Motor neuron (in vitro differentiated cells): Measurements from ENCODE around the gene JUND. TPM values are rescaled to one million over a fixed set of nuclear protein-coding genes. Genes with fewer than 3 reads are reported as not detected.

Source experiments
- ATAC-seq, 8 experiments: fragments of 200-7000 bp; cut with Tn5 transposase; replicated peaks in 6 of 8; 2 replicates each; pipeline ENCODE4 v1.8.0; 2021; ENCODE audit warnings: mild to moderate bottlenecking in 8 of 8, moderate library complexity in 8 of 8
- H3K27ac ChIP-seq, 2 donors: fragments of 250-450 bp; sonication (Bioruptor Pico); 2 replicates each; pipeline ENCODE4 v1.9.0; 2021; ENCODE audit warnings: antibody characterized with exemption in 2 of 2, mild to moderate bottlenecking in 2 of 2, moderate library complexity in 1 of 2
- H3K4me1 ChIP-seq, 2 donors: fragments of 250-450 bp; sonication (Bioruptor Pico); replicated peaks in 1 of 2; 2 replicates each; pipeline ENCODE4 v1.6.1; 2021; ENCODE audit warnings: antibody characterized with exemption in 2 of 2, mild to moderate bottlenecking in 2 of 2, moderate library complexity in 1 of 2
- H3K4me3 ChIP-seq, 5 donors: fragments of 250-450 bp; sonication (Bioruptor Pico); 2 replicates each; pipeline ENCODE4 v1.9.0; 2021; ENCODE audit warnings: antibody characterized with exemption in 5 of 5, mild to moderate bottlenecking in 5 of 5, moderate library complexity in 4 of 5
- WGBS, 10 experiments: fragments of 450-650 bp; shearing (Covaris generic); methylation state at CpG; one replicate each; pipeline ENCODE4 v1.0.0; 2022; 5-methylcytosine and 5-hydroxymethylcytosine counted together
- in situ Hi-C, 9 experiments: fragments of 400-800 bp; cut with MboI; loops; one replicate each; pipeline ENCODE4 v1.15.0; 2021; ENCODE audit warnings: low sequenced_read_pairs in 9 of 9, low pct_unique_long_range_greater_than_20kb in 2 of 9; ENCODE audit not compliant: unreplicated experiment in 9 of 9
- total RNA-seq, 8 experiments: library from RNA; unstranded; fragments of 300-600 nt; gene quantifications; 2 replicates each; pipeline versions ENCODE4 v1.2.3 to v1.2.4, GENCODE V29; 2022

The JUND gene
- total RNA-seq, 8 experiments from 2014 or later, result 37.8 to 197 (median 98.2) TPM

- ATAC-seq, result no peak
- WGBS, 10 experiments, result 40 to 88% (median 55%) methylated on average over 1 to 2 of the region's 4 CpGs; no CpG with 5 or more reads in 5 of the 10 experiments
Observed at GRCh38 chr19:18282788-18283141, 1.3 kb upstream of the JUND start.

GRCh38 chr19:18282021-18282787 is 782 bp upstream of the JUND start:
- peaks cover 12 to 25% of the 10 kb centered on the region in 2 donors for H3K4me1 ChIP-seq
- WGBS, 10 experiments, result 19% methylated on average over 3 of the region's 27 CpGs; no CpG with 5 or more reads in 9 of the 10 experiments
- in situ Hi-C loops, result no loop called here
- peak overlapping the region; percentile 92 to 98 for H3K27ac ChIP-seq
- H3K4me3 ChIP-seq, result peak overlapping the region; percentile 29 to 87 (median 75)
- peak; percentile 1 to 78 (median 72) for ATAC-seq

More at GRCh38 chr19:18282788-18283141, 1.3 kb upstream of the JUND start:
- H3K4me3 ChIP-seq, result peak overlapping the region; percentile 29 to 87 (median 75)
- H3K27ac ChIP-seq, result peak overlapping the region; percentile 92 to 98
- peaks cover 12 to 25% of the 10 kb centered on the region in 2 donors for H3K4me1 ChIP-seq
- in situ Hi-C loops, result no loop called here

GRCh38 chr19:18280247-18281081 is 958 bp downstream of the JUND start:
- Histone ChIP-seq H3K4me3 (peak overlapping the region; percentile 70 to 93 (median 84)), H3K4me1 (peaks cover 12 to 25% of the 10 kb centered on the region in 2 donors), H3K27ac (peak overlapping the region; percentile 87 to 94)
- WGBS, 10 experiments, result no CpG with 5 or more reads among the region's 111 CpGs
- in situ Hi-C loops, result no loop called here
- peak in 5 of 8 experiments; percentile 1 to 9 (median 2) for ATAC-seq

- peak; percentile 1 to 14 (median 6) for ATAC-seq
- peak overlapping the region; percentile 87 to 94 for H3K27ac ChIP-seq
- H3K4me3 ChIP-seq, result peak overlapping the region; percentile 70 to 93 (median 84)
- 0% methylated on average over 1 to 9 of the region's 55 CpGs; no CpG with 5 or more reads in 4 of the 10 experiments for WGBS, 10 experiments
- peaks cover 12 to 26% of the 10 kb centered on the region in 2 donors for H3K4me1 ChIP-seq
- in situ Hi-C loops, result loop anchor here in 2 of 9 experiments (10.0 kb wide), 1 partner anchor 45 kb away; the partner anchor contains the start of gene LSM4 (in 2 of the 2)
Observed at GRCh38 chr19:18279516-18280246, 1.7 kb downstream of the JUND start.

GRCh38 chr19:18279266-18279515 is 2.2 kb downstream of the JUND start:
- in situ Hi-C loops, result loop anchor here in 2 of 9 experiments (10.0 kb wide), 1 partner anchor 46 kb away; the partner anchor contains the start of gene LSM4 (in 2 of the 2)
- Histone ChIP-seq H3K4me3 (peak overlapping the region; percentile 70 to 93 (median 84)), H3K4me1 (peaks cover 12 to 28% of the 10 kb centered on the region in 2 donors), H3K27ac (peak overlapping the region in 1 of 2 donors; percentile 94)
- ATAC-seq, result no peak
- 0 to 60% (median 0%) methylated on average over 1 to 3 of the region's 5 CpGs; no CpG with 5 or more reads in 4 of the 10 experiments for WGBS, 10 experiments

- WGBS, 10 experiments, result 45 to 80% (median 59%) methylated on average over 1 to 8 of the region's 10 CpGs; no CpG with 5 or more reads in 4 of the 10 experiments
- Histone ChIP-seq H3K27ac (peak overlapping the region in 1 of 2 donors; percentile 94), H3K4me1 (peaks cover 12 to 28% of the 10 kb centered on the region in 2 donors), H3K4me3 (peak overlapping the region; percentile 70 to 93 (median 84))
- in situ Hi-C loops, result loop anchor here in 2 of 9 experiments (10.0 kb wide), 1 partner anchor 46 kb away; the partner anchor contains the start of gene LSM4 (in 2 of the 2)
- ATAC-seq, result no peak
Observed at GRCh38 chr19:18278521-18279265, 2.7 kb downstream of the JUND start.

GRCh38 chr19:18274781-18275356 is 6.6 kb downstream of the JUND start:
- in situ Hi-C loops, result loop anchor here in 2 of 9 experiments (10.0 kb wide), 1 partner anchor 50 kb away; the partner anchor contains the start of gene LSM4 (in 2 of the 2)
- H3K27ac ChIP-seq, result peak overlapping the region in 1 of 2 donors; percentile 52
- WGBS, 10 experiments, result 10 to 90% (median 21%) methylated on average over 1 to 4 of the region's 13 CpGs; no CpG with 5 or more reads in 4 of the 10 experiments

GRCh38 chr19:18274219-18274780 is 7.1 kb downstream of the JUND start, which contains the start of gene IQCN:
Gene IQCN, minus strand, starts transcription at chr19:18274452. Its CDS starts 4,974 bp downstream, at chr19:18269478.
- 80% methylated on average over 1 of the region's 9 CpGs; no CpG with 5 or more reads in 8 of the 10 experiments for WGBS, 10 experiments
- Histone ChIP-seq H3K27ac (peak within 1 kb of the TSS in 1 of 2 donors; percentile 52), H3K4me3 (no peak within 1 kb of the TSS), H3K4me1 (peaks cover 5 to 22% of the 10 kb centered on the region in 2 donors)
- peak in 3 of 8 experiments; percentile 1 to 6 (median 5) for ATAC-seq
- in situ Hi-C loops, result loop anchor here in 2 of 9 experiments (10.0 kb wide), 1 partner anchor 51 kb away; the partner anchor contains the start of gene LSM4 (in 2 of the 2)

More at GRCh38 chr19:18274781-18275356, 6.6 kb downstream of the JUND start:
- ATAC-seq, result peak; percentile 21 to 78 (median 62)
- Histone ChIP-seq H3K4me3 (no peak overlapping the region), H3K4me1 (peaks cover 5 to 22% of the 10 kb centered on the region in 2 donors)

GRCh38 chr19:18273561-18274218 is 7.7 kb downstream of the JUND start:
- WGBS, 10 experiments, result 82 to 100% (median 93%) methylated on average over 1 to 6 of the region's 13 CpGs; no CpG with 5 or more reads in 4 of the 10 experiments
- Histone ChIP-seq H3K4me3 (no peak overlapping the region), H3K27ac (no peak overlapping the region), H3K4me1 (peaks cover 2 to 18% of the 10 kb centered on the region in 2 donors)
- in situ Hi-C loops, result loop anchor here in 2 of 9 experiments (10.0 kb wide), 1 partner anchor 51 kb away; the partner anchor contains the start of gene LSM4 (in 2 of the 2)
- no peak for ATAC-seq

GRCh38 chr19:18271433-18271841 is 10.0 kb downstream of the JUND start:
- Histone ChIP-seq H3K4me3 (no peak overlapping the region), H3K4me1 (peaks cover 0 to 9% of the 10 kb centered on the region in 2 donors), H3K27ac (no peak overlapping the region)
- in situ Hi-C loops, result loop anchor here in 2 of 9 experiments (10.0 kb wide), 1 partner anchor 53 kb away; the partner anchor contains the start of gene LSM4 (in 2 of the 2)
- 33 to 80% (median 66%) methylated on average over 1 to 4 of the region's 6 CpGs; no CpG with 5 or more reads in 2 of the 10 experiments for WGBS, 10 experiments
- ATAC-seq, result peak in 1 of 8 experiments; percentile 2
